Retinal pigment epithelial cell (primary cell): ENCODE data around the gene KATNB1.

Experiments
- DNase-seq: peaks from one replicate; pipeline ENCODE4 v3.0.0-alpha.2; 2010; ENCODE audit warnings: low read depth
- H3K4me3 ChIP-seq: 2 replicates; pipeline ENCODE4 v1.5.1; 2011; ENCODE audit warnings: mild to moderate bottlenecking, low read length, control low read depth, moderate library complexity
- CTCF ChIP-seq: conservative IDR thresholded peaks from 2 replicates; pipeline ENCODE4 v1.5.1; 2011; ENCODE audit warnings: low read depth, low read length, control low read depth, inconsistent platforms

The KATNB1 gene

GRCh38 chr16:57754354-57755060 is 18.9 kb downstream of the KATNB1 start:
- H3K4me3 ChIP-seq: no peak overlapping the region
- DNase-seq: no peak
- TF ChIP-seq CTCF: no peak

- no peak for TF ChIP-seq CTCF
- no peak for DNase-seq
- no peak overlapping the region for H3K4me3 ChIP-seq
These were observed 19.6 kb downstream of the KATNB1 start for GRCh38 chr16:57755061-57755684.

- no peak for DNase-seq
- TF ChIP-seq CTCF: no peak
These were observed 20.3 kb downstream of the KATNB1 start for GRCh38 chr16:57755726-57756423.

GRCh38 chr16:57756424-57757325 is 21.1 kb downstream of the KATNB1 start:
- H3K4me3 ChIP-seq: no peak overlapping the region
- no peak for DNase-seq
- no peak for TF ChIP-seq CTCF

More at GRCh38 chr16:57755726-57756423, 20.3 kb downstream of the KATNB1 start:
- no peak overlapping the region for H3K4me3 ChIP-seq

GRCh38 chr16:57757326-57757786 is 21.8 kb downstream of the KATNB1 start:
- H3K4me3 ChIP-seq: no peak overlapping the region
- no peak for DNase-seq
- peak; percentile 96 for TF ChIP-seq CTCF

GRCh38 chr16:57757883-57758282 is 22.3 kb downstream of the KATNB1 start:
- DNase-seq: no peak
- TF ChIP-seq CTCF: no peak
- H3K4me3 ChIP-seq: no peak overlapping the region
